Hepatocyte (in vitro differentiated cells): ENCODE results near the gene AGRP. TPM values are rescaled to one million over a fixed set of nuclear protein-coding genes. Genes with fewer than 3 reads are reported as not detected.

ENCODE experiments used
- DNase-seq: peaks from one replicate; pipeline ENCODE4 v3.0.0-alpha.2; 2016; ENCODE audit warnings: low spot score
- H2AFZ ChIP-seq: fragments of 200-600 bp; sonication (generic); 2 replicates; pipeline ENCODE4 v1.6.0; 2016; ENCODE audit warnings: antibody characterized with exemption, mild to moderate bottlenecking
- H3K27ac ChIP-seq: fragments of 200-600 bp; sonication (generic); 2 replicates; pipeline ENCODE4 v1.5.1; 2016; ENCODE audit warnings: mild to moderate bottlenecking
- H3K27me3 ChIP-seq: fragments of 200-600 bp; sonication (generic); 2 replicates; pipeline ENCODE4 v1.6.1; 2016
- H3K36me3 ChIP-seq: fragments of 200-600 bp; sonication (generic); replicated peaks from 2 replicates; pipeline ENCODE4 v1.5.1; 2016; ENCODE audit warnings: low read depth; ENCODE audit not compliant: insufficient read depth
- H3K4me1 ChIP-seq: fragments of 200-600 bp; sonication (generic); 2 replicates; pipeline ENCODE4 v1.5.1; 2016; ENCODE audit warnings: mild to moderate bottlenecking, moderate library complexity; ENCODE audit not compliant: insufficient read depth
- H3K4me2 ChIP-seq: fragments of 200-600 bp; sonication (generic); 2 replicates; pipeline ENCODE4 v1.6.0; 2016
- H3K4me3 ChIP-seq: fragments of 200-600 bp; sonication (generic); 2 replicates; pipeline ENCODE4 v1.5.1; 2016; ENCODE audit warnings: mild to moderate bottlenecking
- H3K79me2 ChIP-seq: fragments of 200-600 bp; sonication (generic); 2 replicates; pipeline ENCODE4 v1.6.0; 2017; ENCODE audit warnings: mild to moderate bottlenecking
- H3K9me2 ChIP-seq: fragments of 200-600 bp; sonication (generic); replicated peaks from 2 replicates; pipeline ENCODE4 v1.6.0; 2017; ENCODE audit warnings: mild to moderate bottlenecking; ENCODE audit not compliant: insufficient read depth
- H3K9me3 ChIP-seq: fragments of 200-600 bp; sonication (generic); 2 replicates; pipeline ENCODE4 v1.5.1; 2016; ENCODE audit warnings: low read depth, mild to moderate bottlenecking
- H4K20me1 ChIP-seq: fragments of 200-600 bp; sonication (generic); 2 replicates; pipeline ENCODE4 v1.6.0; 2016; ENCODE audit warnings: mild to moderate bottlenecking; ENCODE audit not compliant: insufficient read depth, poor library complexity, severe bottlenecking
- CTCF ChIP-seq: fragments of 200-600 bp; sonication (generic); IDR thresholded peaks from 2 replicates; pipeline ENCODE4 v1.5.1; 2016; ENCODE audit warnings: antibody characterized with exemption, mild to moderate bottlenecking; ENCODE audit not compliant: poor library complexity
- EZH2 ChIP-seq: fragments of 200-600 bp; sonication (generic); IDR thresholded peaks from 2 replicates; pipeline ENCODE4 v1.6.1; 2016; ENCODE audit warnings: antibody characterized with exemption, mild to moderate bottlenecking, borderline replicate concordance
- EZH2phosphoT487 ChIP-seq: fragments of 200-600 bp; sonication (generic); IDR thresholded peaks from one replicate; pipeline ENCODE4 v1.6.1; 2018; ENCODE audit warnings: antibody characterized with exemption, mild to moderate bottlenecking, low read depth, moderate library complexity; ENCODE audit not compliant: unreplicated experiment, severe bottlenecking
- WGBS: methylation state at CpG from one replicate; pipeline ENCODE4 v1.1.6; 2016; ENCODE audit warnings: low lambda C conversion rate; ENCODE audit errors: missing lambda C conversion rate; 5-methylcytosine and 5-hydroxymethylcytosine counted together
- polyA plus RNA-seq: library from polyadenylated mRNA; unstranded; fragments of >200 nt; fragmentation: Nextera tagmentation; extraction: Ambion mirVana; gene quantifications from 2 replicates; pipeline ENCODE4 v1.2.1, GENCODE V29; 2016
- total RNA-seq: library from RNA; depleted of rRNA; stranded (reverse); fragments of >200 nt; gene quantifications from 2 replicates; pipeline ENCODE4 v1.2.3, GENCODE V29; 2014

The AGRP gene
- total and polyA plus RNA-seq, 2 experiments from 2014 or later = 0.93 to 1.9 TPM

GRCh38 chr16:67483731-67484525 is 581 bp upstream of the AGRP start:
- Histone ChIP-seq H3K9me3 (no peaks in the 10 kb centered on the region), H3K4me2 (no peak overlapping the region), H3K4me3 (no peak overlapping the region), H4K20me1 (peaks cover 8% of the 10 kb centered on the region), H3K4me1 (peaks cover 22% of the 10 kb centered on the region), H3K79me2 (peaks cover 23% of the 10 kb centered on the region), H3K27ac (no peak overlapping the region), H3K36me3 (no peaks in the 10 kb centered on the region), H3K9me2 (no peaks in the 10 kb centered on the region), H2AFZ (no peak overlapping the region), H3K27me3 (no peaks in the 10 kb centered on the region)
- no peak for TF ChIP-seq CTCF
- TF ChIP-seq EZH2 = no peak
- TF ChIP-seq EZH2phosphoT487 = no peak
- WGBS = 87% methylated on average over 12 of the region's 12 CpGs
- DNase-seq = no peak

- Histone ChIP-seq H3K9me2 (no peaks in the 10 kb centered on the region), H3K4me1 (peaks cover 20% of the 10 kb centered on the region), H4K20me1 (peaks cover 18% of the 10 kb centered on the region), H3K9me3 (no peaks in the 10 kb centered on the region), H3K27ac (peak overlapping the region; percentile 86), H3K36me3 (no peaks in the 10 kb centered on the region), H3K4me2 (peak overlapping the region; percentile 80), H3K27me3 (no peaks in the 10 kb centered on the region), H2AFZ (peak overlapping the region; percentile 62), H3K4me3 (no peak overlapping the region), H3K79me2 (peaks cover 39% of the 10 kb centered on the region)
- 95% methylated on average over 25 of the region's 25 CpGs for WGBS
- DNase-seq = no peak
- TF ChIP-seq EZH2phosphoT487 (no peak), EZH2 (no peak), CTCF (no peak)
Observed at GRCh38 chr16:67482233-67482924, 968 bp downstream of the AGRP start.

- WGBS = 60% methylated on average over 17 of the region's 17 CpGs
Observed at GRCh38 chr16:67481561-67482232, 1.6 kb downstream of the AGRP start.

More at GRCh38 chr16:67481561-67482232, 1.6 kb downstream of the AGRP start:
- Histone ChIP-seq H3K79me2 (peaks cover 46% of the 10 kb centered on the region), H2AFZ (peak overlapping the region; percentile 62), H3K9me2 (no peaks in the 10 kb centered on the region), H4K20me1 (peaks cover 24% of the 10 kb centered on the region), H3K4me1 (peaks cover 20% of the 10 kb centered on the region), H3K4me2 (peak overlapping the region; percentile 80), H3K4me3 (peak overlapping the region; percentile 20), H3K27me3 (no peaks in the 10 kb centered on the region), H3K36me3 (no peaks in the 10 kb centered on the region), H3K27ac (peak overlapping the region; percentile 86), H3K9me3 (no peaks in the 10 kb centered on the region)
- DNase-seq = peak; percentile 48
- no peak for TF ChIP-seq EZH2
